ENCODE results near the gene AFF3. TPM values are rescaled to one million over a fixed set of nuclear protein-coding genes. Genes with fewer than 3 reads are reported as not detected.
"Not testable (repeated sequence)": the region's sequence is repeated elsewhere in the genome, so short reads cannot be mapped to it uniquely, and the experiment has no call there.

AFF3 gene
- total and polyA plus RNA-seq, 2 donors (not counting 1 experiment from before 2014, with no cell fraction given) = 0.50 to 2.5 TPM

DNA sequence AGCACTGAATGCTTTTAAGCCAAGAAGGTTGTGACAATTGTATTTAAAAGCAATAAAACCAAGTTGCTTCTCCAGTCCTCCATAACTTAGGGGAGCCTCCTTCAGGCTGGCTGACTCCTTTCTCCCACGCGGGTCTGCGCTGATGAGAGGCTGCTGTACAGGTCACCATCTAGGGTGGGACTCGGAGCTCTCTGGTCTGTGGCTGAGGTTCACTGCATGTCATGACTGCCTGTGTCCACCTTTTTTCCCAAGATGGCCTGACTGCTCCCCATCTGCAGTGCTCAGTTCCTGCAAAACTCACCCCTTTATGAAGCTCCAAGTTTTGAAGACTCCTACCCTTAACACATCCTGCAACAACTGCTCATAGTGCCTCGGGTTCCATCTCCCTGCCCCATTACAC lies 194.4 kb downstream of the AFF3 start:
- Histone ChIP-seq H3K4me1 (ENCODE audit: control insufficient read depth, extremely low read depth, insufficient read depth, low read length) (no peaks in the 10 kb centered on the region), H3K27ac (ENCODE audit: insufficient read depth, low read length) (no peak overlapping the region), H3K36me3 (ENCODE audit: control insufficient read depth, insufficient read depth, low read length) (no peaks in the 10 kb centered on the region), H2AFZ (ENCODE audit: low read length) (no peak overlapping the region), H3K4me2 (ENCODE audit: extremely low read depth, insufficient read depth, low read length) (no peak overlapping the region), H3K4me3 (replicated peaks in 1 of 4; ENCODE audit: control extremely low read depth in 1 of 4, insufficient read depth in 1 of 4, low read depth in 3 of 4, low read length in 4 of 4) (no peak overlapping the region), H3K9ac (ENCODE audit: insufficient read depth, low read length) (no peak overlapping the region), H4K20me1 (ENCODE audit: control insufficient read depth, extremely low read depth, insufficient read depth, low read length) (no peaks in the 10 kb centered on the region), H3K79me2 (ENCODE audit: control insufficient read depth, insufficient read depth, low read length) (no peaks in the 10 kb centered on the region), H3K27me3 (ENCODE audit: control insufficient read depth, insufficient read depth, low read length) (no peaks in the 10 kb centered on the region), H3K9me3 (ENCODE audit: control insufficient read depth, insufficient read depth, low read depth, low read length) (no peaks in the 10 kb centered on the region)
- no peak for DNase-seq (ENCODE audit: low read depth in 2 of 2)
- no peak for TF ChIP-seq EZH2 (IDR thresholded peaks at IDR 0.05; ENCODE audit: low read length, missing control alignments)
- TF ChIP-seq, protein P1, sequence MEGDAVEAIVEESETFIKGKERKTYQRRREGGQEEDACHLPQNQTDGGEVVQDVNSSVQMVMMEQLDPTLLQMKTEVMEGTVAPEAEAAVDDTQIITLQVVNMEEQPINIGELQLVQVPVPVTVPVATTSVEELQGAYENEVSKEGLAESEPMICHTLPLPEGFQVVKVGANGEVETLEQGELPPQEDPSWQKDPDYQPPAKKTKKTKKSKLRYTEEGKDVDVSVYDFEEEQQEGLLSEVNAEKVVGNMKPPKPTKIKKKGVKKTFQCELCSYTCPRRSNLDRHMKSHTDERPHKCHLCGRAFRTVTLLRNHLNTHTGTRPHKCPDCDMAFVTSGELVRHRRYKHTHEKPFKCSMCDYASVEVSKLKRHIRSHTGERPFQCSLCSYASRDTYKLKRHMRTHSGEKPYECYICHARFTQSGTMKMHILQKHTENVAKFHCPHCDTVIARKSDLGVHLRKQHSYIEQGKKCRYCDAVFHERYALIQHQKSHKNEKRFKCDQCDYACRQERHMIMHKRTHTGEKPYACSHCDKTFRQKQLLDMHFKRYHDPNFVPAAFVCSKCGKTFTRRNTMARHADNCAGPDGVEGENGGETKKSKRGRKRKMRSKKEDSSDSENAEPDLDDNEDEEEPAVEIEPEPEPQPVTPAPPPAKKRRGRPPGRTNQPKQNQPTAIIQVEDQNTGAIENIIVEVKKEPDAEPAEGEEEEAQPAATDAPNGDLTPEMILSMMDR (conservative IDR thresholded peaks at IDR 0.05 in 1 of 2, IDR thresholded peaks at IDR 0.05 in 1 of 2; ENCODE audit: low read depth in 1 of 2, low read length in 2 of 2) = no peak

DNA sequence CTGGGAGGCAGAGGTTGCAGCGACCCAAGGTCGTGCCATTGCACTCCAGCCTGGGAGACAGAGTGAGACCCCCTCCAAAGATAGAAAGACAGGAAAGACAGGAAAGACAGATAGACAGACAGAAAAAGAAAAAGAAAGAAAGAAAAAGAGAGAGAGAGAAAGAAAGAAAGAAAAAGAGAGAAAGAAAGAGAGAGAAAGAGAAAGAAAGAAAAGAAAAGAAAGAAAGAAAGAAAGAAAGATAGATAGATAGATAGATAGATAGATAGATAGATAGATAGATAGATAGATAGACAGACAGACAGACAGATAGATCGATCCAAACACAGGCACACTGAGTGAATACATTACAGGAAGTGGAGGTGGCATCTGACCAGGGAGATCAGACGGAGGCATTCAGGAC lies 195.0 kb downstream of the AFF3 start:
- not testable (repeated sequence) for H3K9ac ChIP-seq (ENCODE audit: insufficient read depth, low read length); H3K4me1 ChIP-seq (ENCODE audit: control insufficient read depth, extremely low read depth, insufficient read depth, low read length); DNase-seq (ENCODE audit: low read depth in 2 of 2); H3K4me3 ChIP-seq (replicated peaks in 1 of 4; ENCODE audit: control extremely low read depth in 1 of 4, insufficient read depth in 1 of 4, low read depth in 3 of 4, low read length in 4 of 4); H3K9me3 ChIP-seq (ENCODE audit: control insufficient read depth, insufficient read depth, low read depth, low read length); H3K79me2 ChIP-seq (ENCODE audit: control insufficient read depth, insufficient read depth, low read length); H3K36me3 ChIP-seq (ENCODE audit: control insufficient read depth, insufficient read depth, low read length); H3K27ac ChIP-seq (ENCODE audit: insufficient read depth, low read length); H3K4me2 ChIP-seq (ENCODE audit: extremely low read depth, insufficient read depth, low read length); H4K20me1 ChIP-seq (ENCODE audit: control insufficient read depth, extremely low read depth, insufficient read depth, low read length); H2AFZ ChIP-seq (ENCODE audit: low read length); H3K27me3 ChIP-seq (ENCODE audit: control insufficient read depth, insufficient read depth, low read length)

DNA sequence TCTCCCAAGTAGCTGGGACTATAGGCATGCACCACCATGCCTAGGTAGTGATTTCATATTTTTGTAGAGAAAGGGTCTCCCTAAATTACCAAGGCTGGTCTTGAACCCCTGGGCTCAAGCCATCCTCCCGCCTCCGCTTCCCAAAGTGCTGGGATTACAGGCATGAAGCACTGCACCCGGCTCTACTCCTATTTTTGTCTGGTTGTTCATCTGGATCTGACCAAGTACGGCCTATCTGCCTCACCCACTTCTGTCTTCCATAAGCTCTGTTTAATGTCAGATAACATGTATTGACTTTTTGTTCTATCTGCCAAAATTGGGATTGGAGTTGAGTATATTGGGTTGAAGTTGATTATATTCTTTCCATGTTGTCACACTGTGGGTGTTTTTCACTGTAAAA lies 198.4 kb downstream of the AFF3 start:
- no peak overlapping the region for H3K4me2 ChIP-seq (ENCODE audit: extremely low read depth, insufficient read depth, low read length)
- no peak for DNase-seq (ENCODE audit: low read depth in 2 of 2)
- no peaks in the 10 kb centered on the region for H3K36me3 ChIP-seq (ENCODE audit: control insufficient read depth, insufficient read depth, low read length)
- no peak overlapping the region for H2AFZ ChIP-seq (ENCODE audit: low read length)
- H3K4me1 ChIP-seq (ENCODE audit: control insufficient read depth, extremely low read depth, insufficient read depth, low read length) = no peaks in the 10 kb centered on the region
- no peak for TF ChIP-seq EZH2 (IDR thresholded peaks at IDR 0.05; ENCODE audit: low read length, missing control alignments)
- TF ChIP-seq, protein P1 (conservative IDR thresholded peaks at IDR 0.05 in 1 of 2, IDR thresholded peaks at IDR 0.05 in 1 of 2; ENCODE audit: low read depth in 1 of 2, low read length in 2 of 2) = no peak
- H3K9me3 ChIP-seq (ENCODE audit: control insufficient read depth, insufficient read depth, low read depth, low read length) = no peaks in the 10 kb centered on the region
- no peaks in the 10 kb centered on the region for H3K27me3 ChIP-seq (ENCODE audit: control insufficient read depth, insufficient read depth, low read length)
- no peak overlapping the region for H3K9ac ChIP-seq (ENCODE audit: insufficient read depth, low read length)
- H3K4me3 ChIP-seq (replicated peaks in 1 of 4; ENCODE audit: control extremely low read depth in 1 of 4, insufficient read depth in 1 of 4, low read depth in 3 of 4, low read length in 4 of 4) = no peak overlapping the region
- H3K27ac ChIP-seq (ENCODE audit: insufficient read depth, low read length) = no peak overlapping the region
- no peaks in the 10 kb centered on the region for H4K20me1 ChIP-seq (ENCODE audit: control insufficient read depth, extremely low read depth, insufficient read depth, low read length)
- H3K79me2 ChIP-seq (ENCODE audit: control insufficient read depth, insufficient read depth, low read length) = no peaks in the 10 kb centered on the region

Measured in fibroblast of lung (primary cell).